ENCODE data around the gene APC2. TPM values are rescaled to one million over a fixed set of nuclear protein-coding genes. Genes with fewer than 3 reads are reported as not detected.

Gene APC2
- polyA plus RNA-seq, 1 experiment, result 0.07 TPM

- no peak overlapping the region for H3K4me3 ChIP-seq (ENCODE audit: low read depth, low read length)
- H3K27me3 ChIP-seq (ENCODE audit: control insufficient read depth, insufficient read depth, low read length), result no peaks in the 10 kb centered on the region
- TF ChIP-seq, protein P1, sequence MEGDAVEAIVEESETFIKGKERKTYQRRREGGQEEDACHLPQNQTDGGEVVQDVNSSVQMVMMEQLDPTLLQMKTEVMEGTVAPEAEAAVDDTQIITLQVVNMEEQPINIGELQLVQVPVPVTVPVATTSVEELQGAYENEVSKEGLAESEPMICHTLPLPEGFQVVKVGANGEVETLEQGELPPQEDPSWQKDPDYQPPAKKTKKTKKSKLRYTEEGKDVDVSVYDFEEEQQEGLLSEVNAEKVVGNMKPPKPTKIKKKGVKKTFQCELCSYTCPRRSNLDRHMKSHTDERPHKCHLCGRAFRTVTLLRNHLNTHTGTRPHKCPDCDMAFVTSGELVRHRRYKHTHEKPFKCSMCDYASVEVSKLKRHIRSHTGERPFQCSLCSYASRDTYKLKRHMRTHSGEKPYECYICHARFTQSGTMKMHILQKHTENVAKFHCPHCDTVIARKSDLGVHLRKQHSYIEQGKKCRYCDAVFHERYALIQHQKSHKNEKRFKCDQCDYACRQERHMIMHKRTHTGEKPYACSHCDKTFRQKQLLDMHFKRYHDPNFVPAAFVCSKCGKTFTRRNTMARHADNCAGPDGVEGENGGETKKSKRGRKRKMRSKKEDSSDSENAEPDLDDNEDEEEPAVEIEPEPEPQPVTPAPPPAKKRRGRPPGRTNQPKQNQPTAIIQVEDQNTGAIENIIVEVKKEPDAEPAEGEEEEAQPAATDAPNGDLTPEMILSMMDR (IDR thresholded peaks at IDR 0.05; ENCODE audit: insufficient read depth, low read depth, low read length), result no peak
- peaks cover 46% of the 10 kb centered on the region for H3K36me3 ChIP-seq (ENCODE audit: control insufficient read depth, insufficient read depth, low read length)
- DNase-seq (ENCODE audit: low read depth), result no peak
- CTCF ChIA-PET, result no interaction called here
- POLR2A ChIA-PET, result no interaction called here
Measured at GRCh38 chr19:1424192-1424955, 25.5 kb upstream of the APC2 start.

DNA sequence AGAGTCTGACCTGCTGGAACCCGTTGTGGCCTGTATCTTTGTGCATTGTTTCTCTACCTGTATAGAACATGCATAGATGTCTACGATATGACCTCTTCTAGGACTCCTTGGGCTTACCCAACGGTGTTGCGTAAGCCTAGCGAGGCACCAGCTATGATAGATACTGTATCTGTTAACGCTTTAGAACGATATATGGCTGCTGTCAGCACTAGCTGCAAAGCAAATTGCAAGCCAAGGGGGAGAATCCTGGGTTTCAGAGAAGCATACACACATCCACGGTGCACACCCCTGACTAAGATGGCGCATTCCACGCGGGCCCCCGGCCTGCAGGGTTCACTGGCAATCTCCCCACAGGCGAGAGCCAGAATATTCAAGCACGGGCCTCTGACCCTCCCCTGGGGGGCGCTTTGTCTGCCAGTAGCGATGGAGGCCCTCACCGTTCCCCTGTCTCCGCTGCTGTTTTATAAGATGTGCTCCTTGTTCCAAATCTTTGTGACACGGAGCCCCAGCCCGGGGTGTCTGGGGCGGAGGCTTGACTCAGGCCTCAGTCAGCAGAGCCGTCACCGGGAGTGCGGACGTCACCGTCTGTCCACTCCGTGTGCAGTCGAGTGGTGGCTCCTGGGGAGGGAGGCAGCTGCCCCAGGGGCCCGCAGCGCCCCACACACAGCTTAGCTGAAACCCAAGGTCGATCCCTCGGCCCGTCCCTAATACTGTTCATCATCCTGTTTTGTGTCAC lies 24.7 kb upstream of the APC2 start:
- POLR2A ChIA-PET, result no interaction called here
- CTCF ChIA-PET, result no interaction called here
- no peak for DNase-seq (ENCODE audit: low read depth)
- TF ChIP-seq, protein P1 (IDR thresholded peaks at IDR 0.05; ENCODE audit: insufficient read depth, low read depth, low read length), result no peak
- Histone ChIP-seq H3K36me3 (ENCODE audit: control insufficient read depth, insufficient read depth, low read length) (peaks cover 51% of the 10 kb centered on the region), H3K27me3 (ENCODE audit: control insufficient read depth, insufficient read depth, low read length) (no peaks in the 10 kb centered on the region), H3K4me3 (ENCODE audit: low read depth, low read length) (no peak overlapping the region)

- Histone ChIP-seq H3K4me3 (ENCODE audit: low read depth, low read length) (no peak overlapping the region), H3K36me3 (ENCODE audit: control insufficient read depth, insufficient read depth, low read length) (peaks cover 49% of the 10 kb centered on the region), H3K27me3 (ENCODE audit: control insufficient read depth, insufficient read depth, low read length) (no peaks in the 10 kb centered on the region)
- DNase-seq (ENCODE audit: low read depth), result no peak
- ChIA-PET POLR2A (no interaction called here), CTCF (no interaction called here)
- TF ChIP-seq, protein P1 (IDR thresholded peaks at IDR 0.05; ENCODE audit: insufficient read depth, low read depth, low read length), result no peak
Measured at GRCh38 chr19:1425902-1426301, 24.0 kb upstream of the APC2 start.

GRCh38 chr19:1426736-1427135 lies 23.2 kb upstream of the APC2 start:
- ChIA-PET CTCF (interaction anchor here (1.1 to 1.4 kb wide), 2 partner anchors 11 to 18 kb away, joined by 3 to 6 read pairs; no protein-coding TSS in a partner anchor), POLR2A (no interaction called here)
- no peak for DNase-seq (ENCODE audit: low read depth)
- Histone ChIP-seq H3K27me3 (ENCODE audit: control insufficient read depth, insufficient read depth, low read length) (no peaks in the 10 kb centered on the region), H3K4me3 (ENCODE audit: low read depth, low read length) (no peak overlapping the region), H3K36me3 (ENCODE audit: control insufficient read depth, insufficient read depth, low read length) (peaks cover 47% of the 10 kb centered on the region)
- TF ChIP-seq, protein P1 (IDR thresholded peaks at IDR 0.05; ENCODE audit: insufficient read depth, low read depth, low read length), result no peak

GRCh38 chr19:1427221-1427920 lies 22.6 kb upstream of the APC2 start:
- Histone ChIP-seq H3K36me3 (ENCODE audit: control insufficient read depth, insufficient read depth, low read length) (peaks cover 48% of the 10 kb centered on the region), H3K27me3 (ENCODE audit: control insufficient read depth, insufficient read depth, low read length) (no peaks in the 10 kb centered on the region), H3K4me3 (ENCODE audit: low read depth, low read length) (no peak overlapping the region)
- POLR2A ChIA-PET, result no interaction called here
- TF ChIP-seq, protein P1 (IDR thresholded peaks at IDR 0.05; ENCODE audit: insufficient read depth, low read depth, low read length), result no peak
- CTCF ChIA-PET, result interaction anchor here (1.0 to 1.4 kb wide), 3 partner anchors 10 to 18 kb away, joined by 3 to 6 read pairs (median 4); no protein-coding TSS in a partner anchor
- no peak for DNase-seq (ENCODE audit: low read depth)
